Stimulated activated CD4-positive, alpha-beta T cell treated with anti-CD3 and anti-CD28 coated beads, Interleukin-12 subunit alpha, Interleukin-12 subunit beta, amount 100 ng/mL, for 4 hours (primary cell): Measurements from ENCODE around the gene DIAPH1.

Source experiments
- DNase-seq: peaks from one replicate; pipeline ENCODE4 v3.0.0-alpha.2; 2020

The DIAPH1 gene

DNA sequence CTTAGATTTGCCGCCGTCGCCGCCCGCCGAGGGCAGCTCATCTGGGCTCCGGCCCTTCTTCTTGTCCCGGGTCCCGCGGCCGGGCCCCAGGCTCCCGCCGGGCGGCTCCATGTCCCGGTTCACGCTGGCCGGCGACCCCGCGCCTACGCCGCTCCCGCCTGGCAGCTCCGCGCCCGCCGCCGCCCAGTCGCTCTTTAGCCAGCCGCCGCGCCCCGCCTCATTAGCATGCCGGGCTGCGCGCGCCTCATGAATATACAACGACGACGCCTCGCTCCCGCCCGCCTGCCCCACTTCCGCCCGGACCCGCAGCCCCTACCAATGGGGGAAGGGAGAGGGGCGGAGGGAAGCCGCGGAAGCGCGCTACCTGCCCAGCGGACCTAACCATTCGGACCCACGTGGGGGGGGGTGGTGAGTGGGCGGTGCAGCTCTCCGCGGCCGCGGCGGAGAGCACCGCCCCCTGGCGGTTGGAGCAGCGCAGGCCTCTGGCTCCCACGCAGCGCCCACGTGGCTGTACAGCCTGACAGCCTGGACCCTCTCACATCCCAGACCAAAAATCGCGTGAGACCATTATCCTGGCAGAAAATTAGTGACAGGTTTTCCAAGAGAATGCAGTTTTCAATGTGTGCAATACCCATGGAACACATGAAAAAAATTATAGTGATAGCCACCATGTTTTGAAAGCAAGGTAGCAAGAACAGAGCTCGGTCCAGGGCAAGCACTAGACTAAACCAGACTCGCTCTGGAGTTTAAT, at the start of gene DIAPH1:
DIAPH1 (minus strand) TSS at position 197 of the 751 bp plus-strand sequence; CDS start at position 111, 86 bp downstream.
- DNase-seq: peak; percentile 99

DNA sequence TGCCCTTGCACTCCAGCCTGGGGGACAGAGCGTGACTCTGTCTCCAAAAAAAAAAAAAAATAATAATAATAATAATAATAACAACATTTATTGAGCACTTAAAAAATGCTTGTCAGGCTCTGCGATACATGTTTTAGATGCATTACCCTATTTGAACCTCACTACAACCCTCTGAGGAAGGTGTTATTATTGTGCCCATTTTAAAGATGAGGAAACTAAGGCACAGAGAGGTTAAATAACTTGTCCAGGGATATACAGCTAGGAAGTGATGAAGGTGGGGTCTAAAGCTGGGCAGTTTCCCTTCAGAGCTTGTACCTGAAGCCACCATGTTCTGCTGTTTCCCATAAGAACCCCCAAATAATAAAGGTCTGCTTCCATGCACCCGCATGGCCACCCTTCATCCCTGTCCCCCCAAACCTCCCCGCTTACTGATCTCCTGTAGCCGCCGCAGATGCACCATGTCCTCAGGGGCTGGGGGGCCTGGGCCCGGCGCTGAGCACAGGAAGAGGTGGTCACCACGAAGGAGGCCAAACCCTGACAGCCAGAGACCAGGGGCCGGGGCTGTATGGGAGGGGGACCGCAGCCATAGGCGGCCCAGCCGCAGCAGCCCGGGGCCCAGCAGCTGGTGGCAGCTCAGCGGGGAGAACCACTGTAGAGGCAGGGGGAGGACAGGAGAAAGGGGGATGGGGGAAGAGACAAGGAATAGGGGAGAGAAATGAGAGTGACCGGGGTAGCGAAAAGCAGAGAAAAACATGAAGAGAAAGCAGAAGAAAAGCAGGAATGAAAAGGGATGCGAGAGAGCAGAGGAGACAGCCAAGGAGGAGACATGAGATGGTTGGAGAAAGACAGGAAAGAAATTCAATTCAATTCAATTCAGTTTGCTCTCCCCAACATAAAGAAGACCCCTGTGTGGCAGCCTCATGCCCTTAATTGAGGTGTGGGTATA, 47.5 kb upstream of the DIAPH1 start:
- DNase-seq: no peak

DNA sequence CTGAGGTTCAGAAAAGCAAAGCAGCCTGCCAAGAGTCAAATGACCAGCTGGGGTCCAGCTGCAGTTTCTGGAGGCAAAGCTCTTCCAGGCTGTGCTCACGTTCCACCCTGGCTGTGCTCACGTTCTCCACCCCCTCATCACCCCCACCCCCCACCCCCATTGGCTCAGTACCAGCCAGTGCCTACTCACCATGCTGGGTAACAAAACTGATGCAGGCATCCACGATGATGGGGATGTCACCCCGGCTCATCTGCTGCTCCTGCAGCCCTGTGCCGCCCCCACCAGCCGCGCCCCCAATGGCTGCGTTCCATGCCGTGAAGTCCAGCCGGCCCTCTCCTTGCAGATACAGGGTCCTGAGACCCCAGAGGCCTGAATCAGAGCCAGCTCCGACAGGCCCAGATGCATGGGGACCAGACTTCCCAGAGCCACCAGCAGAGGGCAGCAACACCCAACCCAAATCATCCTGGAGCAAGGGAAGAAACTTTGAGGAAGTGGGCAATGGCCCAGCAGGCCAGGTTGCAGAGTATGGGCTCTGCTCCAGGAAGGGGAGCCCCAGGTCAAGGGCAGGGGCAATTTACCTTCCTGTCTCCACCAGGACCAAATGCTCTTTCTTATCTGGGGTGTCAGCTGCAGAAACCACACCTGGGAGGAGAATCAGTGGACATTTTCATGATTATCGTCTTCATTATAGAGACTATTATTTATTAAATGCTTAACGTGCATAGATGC, 46.1 kb upstream of the DIAPH1 start:
- DNase-seq: peak; percentile 71

DNA sequence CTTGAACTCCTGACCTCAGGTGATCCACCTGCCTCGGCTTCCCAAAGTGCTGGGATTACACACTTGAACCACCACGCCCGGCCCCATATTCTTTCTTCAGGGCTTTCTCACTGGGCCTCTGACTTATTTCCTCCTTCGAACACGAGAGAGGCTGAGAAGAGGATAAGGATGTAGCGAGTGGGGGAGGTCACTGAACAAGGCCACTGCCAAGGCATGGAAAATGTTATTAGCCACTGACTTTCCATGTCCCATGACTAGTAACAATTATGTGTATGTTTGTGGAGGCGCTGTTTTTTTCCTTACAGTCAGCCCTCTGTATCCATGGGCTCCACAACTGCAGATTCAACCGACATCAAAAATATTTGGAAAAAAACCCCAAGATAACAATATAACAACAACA, 44.7 kb upstream of the DIAPH1 start:
- no peak for DNase-seq

DNA sequence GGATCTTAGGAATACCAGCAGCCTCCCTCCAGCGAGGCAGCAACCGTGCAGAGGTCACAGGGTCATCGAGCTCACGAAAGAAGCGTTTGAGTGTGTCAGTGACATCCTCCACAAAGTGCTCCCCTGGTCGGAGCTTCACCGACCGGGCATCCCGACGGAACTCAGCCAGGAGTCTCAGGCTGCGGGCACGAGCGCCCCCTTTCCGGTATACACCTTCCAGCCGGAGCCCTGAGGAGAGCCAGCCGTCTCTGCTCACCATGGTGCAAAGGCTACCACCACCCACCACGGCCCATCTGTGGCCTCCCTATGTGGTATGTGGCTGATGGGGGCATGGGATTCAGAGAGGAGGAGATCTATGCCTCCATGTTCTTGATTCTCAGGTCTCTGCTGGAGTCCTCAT, 43.2 kb upstream of the DIAPH1 start:
- DNase-seq: no peak

DNA sequence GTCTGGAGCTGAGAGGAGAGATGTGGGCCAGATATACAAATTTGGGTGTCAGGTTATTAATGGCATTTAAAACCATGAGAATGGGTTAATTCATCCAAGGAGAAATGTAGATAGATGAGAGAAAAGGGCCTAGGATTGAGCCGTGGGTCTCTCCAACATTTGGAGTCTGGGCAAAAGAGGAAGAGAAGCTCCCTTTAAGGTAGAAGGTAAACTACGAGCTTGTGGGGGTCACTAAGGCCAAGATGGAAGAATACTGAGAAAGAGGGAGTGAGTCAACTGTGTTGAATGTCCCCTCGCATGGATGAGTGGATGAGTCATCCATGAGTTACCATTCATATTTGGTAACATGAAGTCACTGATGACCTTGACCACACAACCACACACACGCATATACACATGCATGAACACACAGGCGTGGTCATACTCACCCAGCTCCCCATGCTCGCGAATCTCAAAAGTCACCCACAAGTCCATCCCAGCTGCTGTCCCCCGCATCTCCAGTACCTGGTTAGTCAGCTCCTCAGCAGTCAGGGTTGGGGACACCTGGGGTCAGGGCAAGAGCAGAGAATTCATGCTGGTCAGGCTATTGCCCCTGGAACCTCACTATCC, 39.2 kb upstream of the DIAPH1 start:
- no peak for DNase-seq

DNA sequence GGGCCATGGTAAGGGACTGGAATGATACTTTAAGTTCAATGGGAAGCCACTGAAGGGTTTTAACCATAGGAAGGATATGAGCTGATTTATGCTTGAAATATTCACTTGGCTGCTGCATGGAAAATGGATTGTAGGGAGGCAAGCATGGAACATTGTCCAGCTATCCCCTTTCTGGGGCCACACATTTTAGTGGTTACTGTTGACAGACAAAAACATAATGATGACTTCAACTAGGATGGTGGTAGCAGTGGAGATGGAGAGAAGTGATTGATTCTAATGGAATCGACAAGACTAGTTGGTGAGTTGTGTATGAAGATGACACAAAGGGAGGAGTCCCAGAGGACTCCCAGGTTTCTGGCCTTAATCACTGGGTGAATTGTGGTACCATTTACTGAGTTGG, 38.6 kb upstream of the DIAPH1 start:
- DNase-seq: no peak

DNA sequence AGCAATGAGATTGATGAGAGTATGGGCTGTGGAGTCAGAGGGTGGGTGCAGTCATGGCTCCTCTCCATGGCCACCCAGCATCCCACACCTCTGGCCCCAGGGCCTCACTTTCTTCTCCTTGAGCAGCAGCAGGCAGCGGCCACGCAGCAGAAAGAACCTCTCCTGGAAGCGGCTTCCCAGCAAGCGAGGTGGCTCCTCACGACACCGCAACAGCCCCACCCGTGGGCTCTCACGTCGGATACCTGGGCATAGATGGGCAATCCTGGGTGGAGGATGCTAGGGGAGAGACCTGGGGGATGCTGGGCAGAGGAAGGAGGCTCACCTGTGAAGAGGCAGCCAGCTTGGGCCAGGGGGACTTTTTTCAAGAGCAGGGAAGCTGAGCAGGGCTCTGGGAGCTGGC, 37.6 kb upstream of the DIAPH1 start:
- DNase-seq: no peak

DNA sequence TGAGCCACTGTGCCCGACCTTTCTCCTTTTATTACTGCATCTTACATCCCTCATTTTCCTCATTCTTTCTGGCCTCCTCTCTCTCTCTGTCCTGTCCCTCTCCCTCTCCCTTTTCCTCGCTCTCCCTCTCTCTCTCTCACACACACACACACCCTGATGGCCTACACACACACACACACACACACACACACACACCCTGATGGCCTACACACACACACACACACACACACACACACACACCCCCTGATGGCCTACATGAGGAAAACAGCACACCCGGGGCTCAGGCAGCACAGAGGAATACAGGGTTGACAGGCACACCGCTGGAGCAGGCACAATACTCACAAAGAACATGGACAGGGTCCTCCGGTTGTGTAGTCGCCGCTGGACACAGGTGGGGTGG, 36.2 kb upstream of the DIAPH1 start:
- DNase-seq: no peak

DNA sequence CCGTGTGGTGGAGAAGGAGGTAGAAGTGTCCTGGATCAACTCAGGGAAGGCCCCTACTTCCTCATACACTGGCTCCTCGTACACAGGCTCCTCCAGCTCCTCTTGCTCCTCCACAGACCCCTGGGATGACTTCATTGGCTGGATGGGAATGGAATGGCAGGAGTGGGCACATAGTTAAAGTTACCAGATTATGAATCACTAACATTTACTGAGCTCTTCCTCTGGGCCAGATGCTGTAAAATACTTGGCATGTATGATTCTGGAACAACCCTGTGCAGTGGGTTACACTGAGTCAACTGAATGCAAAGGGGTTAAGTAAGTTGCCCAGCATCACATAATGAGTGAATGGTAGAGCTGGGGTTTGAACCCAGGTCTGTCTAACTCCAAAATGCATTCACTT, 35.5 kb upstream of the DIAPH1 start:
- DNase-seq: no peak

DNA sequence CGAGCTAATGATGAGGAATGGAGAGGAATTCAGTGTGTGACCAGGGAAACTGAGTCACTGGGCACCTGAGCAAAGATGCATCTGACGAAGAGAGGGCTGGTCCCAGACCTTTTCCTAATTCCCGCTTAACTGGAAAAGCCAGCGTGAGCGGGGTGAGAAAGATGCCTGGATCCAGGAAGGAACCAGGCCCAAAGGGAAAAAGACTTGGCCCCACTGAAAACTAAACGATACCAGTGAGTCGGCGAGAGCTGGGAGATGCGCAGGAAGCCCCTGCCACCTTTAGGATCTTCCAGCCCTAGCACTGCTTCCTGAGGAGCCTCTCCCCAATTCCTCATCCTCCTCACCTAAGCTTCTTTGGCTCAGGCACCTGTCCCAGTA, 32.9 kb upstream of the DIAPH1 start:
- DNase-seq: no peak

DNA sequence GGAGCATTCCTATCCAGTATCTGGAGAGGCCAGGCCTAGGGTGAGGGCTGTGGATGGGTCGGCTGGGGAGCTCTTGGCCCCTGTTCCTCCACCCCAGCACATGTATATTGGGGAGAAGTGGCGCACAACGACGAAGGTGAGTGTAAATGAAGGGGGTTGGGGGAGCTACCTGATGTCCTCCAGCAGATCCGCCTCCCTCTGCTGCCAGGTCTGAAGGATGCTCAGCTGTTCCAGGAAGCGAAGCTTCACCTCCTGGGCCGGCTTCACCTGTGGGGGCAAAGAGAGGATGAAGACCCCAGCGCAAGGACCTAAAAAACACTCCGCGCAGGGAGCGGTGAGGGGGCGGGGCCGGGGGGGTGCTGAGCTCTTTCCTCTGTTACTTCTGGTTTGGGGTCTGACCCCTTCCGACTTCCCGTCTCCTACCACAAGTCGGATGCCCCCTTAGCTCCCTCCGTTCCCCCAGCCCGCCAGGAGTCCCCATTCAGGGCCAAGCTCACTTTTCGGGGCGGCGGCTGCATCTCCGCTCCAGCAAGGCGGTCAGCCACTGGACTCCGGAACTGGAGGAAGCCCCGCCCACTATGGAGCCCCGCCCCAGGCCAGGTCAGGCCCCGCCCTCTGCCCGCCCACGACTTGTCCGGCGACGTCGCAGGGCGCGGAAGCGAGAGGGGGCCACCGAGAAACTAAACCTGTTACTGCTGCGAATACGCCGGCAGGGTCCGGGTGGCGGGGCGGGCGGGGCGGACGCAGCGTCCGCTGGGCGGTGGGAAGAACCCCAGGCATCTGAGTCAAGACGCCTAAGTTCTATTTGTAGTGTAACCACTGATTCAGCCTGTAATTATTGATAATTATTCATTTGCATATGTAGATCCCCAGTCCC, 32.3 kb upstream of the DIAPH1 start, which contains the start of gene FCHSD1:
FCHSD1 (minus strand) TSS at position 568 of the 877 bp plus-strand sequence; CDS start at position 518, 50 bp downstream.
- DNase-seq: peak; percentile 78

DNA sequence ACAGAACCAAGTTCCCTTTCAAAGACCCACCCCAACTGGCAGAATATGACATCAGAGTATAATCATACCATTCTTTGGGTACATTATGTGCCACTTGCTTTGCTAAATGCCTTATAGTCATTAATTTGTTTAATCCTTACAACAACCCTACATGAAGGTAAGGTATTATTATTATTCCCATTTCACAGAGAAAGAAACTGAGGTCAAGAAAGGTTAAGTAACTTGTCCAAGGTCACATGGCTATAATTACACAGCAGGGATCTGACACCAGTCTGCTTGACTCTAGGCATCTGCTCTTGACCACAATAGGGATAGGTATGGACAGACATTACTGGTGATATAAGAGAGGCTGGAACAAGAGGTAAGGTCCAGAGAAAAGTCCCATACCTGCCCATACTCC, 31.2 kb upstream of the DIAPH1 start:
- no peak for DNase-seq

DNA sequence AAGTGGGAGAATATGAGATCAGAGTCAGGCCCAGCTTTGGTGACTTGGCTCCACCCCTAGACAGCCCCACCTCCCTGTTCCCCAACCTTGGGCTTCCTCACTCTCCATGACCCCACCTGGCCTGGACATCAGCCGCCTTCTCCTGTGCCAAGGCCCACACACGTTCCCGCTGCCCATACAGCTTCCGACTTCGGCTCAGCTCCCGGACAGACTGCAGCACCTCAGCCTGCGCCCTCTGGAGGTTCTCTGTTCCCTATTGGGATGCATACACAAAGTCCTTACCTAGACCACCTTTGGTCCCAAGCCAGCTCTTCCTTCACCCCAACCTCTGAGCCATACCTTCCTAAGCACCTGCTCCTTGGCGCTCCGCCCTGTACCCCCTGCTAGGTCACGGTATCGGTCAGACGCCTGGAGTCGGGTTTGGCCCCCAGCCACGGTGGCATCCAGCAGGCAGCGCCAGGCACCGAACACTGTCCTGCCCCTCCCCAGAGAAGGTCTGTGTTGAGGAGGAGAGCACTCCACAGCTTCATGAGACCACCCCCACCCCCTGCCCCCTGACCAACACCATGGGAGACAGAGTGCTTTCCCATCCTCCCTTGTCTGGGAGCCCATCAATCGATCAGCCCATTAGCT, 30.4 kb upstream of the DIAPH1 start:
- DNase-seq: no peak

DNA sequence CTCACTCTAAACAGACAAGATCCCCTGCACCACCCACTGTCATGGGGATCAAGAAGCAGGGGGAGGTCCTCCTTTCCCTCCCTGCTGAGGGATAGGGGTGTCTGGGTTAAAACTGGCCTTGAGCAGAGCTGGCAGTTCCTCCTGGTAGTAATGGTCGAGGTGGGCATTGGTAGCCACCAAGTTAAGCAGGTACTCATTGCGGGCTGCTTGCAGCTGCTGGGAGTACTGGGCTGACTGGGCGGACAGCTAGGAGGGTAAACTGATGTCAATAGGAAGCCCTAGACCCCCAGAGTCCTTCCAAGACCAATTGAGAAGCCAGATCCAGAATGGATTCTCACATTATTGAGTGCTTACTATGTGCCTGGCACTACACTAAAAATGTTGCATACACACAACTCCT, 29.1 kb upstream of the DIAPH1 start:
- DNase-seq: no peak

DNA sequence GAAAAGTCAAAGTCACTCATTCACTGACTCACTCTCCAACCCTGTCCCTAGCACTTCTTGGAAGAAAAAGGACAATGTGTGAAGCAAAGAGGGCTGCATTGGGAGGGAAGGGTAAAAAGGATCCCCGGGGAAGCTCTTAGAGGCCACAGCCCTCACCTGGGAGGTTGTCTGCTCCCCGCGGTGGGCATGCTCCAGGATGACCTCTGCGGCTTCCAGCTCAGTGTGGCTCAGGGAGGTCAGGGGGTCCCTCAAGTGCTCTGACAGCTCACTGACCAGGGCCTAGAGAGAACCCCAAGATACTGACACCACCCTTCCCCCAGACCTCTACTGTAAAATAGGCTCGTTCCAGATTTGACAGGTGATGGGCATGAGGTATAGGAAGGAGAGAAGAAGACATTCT, 28.4 kb upstream of the DIAPH1 start:
- no peak for DNase-seq

DNA sequence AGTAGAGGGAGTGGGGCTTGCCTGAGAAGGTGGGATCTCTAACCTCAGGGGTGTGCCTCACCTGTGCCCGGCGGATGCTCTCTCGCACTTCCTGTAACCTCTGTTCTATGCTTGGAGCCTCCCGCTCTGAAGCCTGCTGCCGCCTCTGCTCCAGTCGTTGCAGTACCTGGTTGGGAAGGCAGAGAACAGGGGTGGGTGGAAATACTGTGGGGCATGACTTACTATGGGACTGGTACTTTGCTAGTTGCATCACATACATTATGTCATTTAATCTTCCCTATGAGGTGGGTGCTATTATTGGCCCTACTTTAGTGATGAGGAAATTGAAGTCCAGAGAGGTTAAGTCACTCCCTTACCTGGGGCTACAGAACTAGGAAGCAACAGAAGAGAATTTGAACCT, 27.2 kb upstream of the DIAPH1 start:
- no peak for DNase-seq

DNA sequence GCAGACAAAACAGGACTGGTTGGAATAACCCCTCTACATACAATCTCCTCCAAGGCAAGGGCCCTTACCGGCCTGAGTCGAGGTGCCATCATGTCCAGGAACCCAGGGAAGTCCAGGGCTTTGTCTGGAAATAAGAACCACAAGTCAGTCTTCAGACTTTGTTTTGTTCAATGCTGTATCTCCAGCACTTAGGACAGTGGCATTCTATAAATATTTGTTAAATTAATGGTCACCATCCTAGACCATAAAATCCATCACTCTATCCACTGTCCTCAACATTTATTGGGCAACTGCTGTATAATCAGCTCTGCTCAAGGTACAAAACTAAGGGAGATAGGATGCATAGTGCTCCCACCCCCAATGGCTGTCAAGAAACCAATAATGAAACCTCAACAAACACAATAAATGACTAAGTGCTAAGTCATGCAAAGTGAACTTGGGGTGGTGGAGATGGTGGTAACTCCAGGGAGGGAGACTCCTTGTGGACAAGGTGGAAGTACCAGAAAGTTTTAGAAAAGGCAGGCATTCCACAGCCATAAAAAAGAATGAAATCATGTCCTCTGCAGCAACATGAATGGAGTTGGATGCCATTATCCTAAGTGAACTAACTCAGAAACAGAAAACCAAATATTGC, 23.0 kb upstream of the DIAPH1 start:
- no peak for DNase-seq

DNA sequence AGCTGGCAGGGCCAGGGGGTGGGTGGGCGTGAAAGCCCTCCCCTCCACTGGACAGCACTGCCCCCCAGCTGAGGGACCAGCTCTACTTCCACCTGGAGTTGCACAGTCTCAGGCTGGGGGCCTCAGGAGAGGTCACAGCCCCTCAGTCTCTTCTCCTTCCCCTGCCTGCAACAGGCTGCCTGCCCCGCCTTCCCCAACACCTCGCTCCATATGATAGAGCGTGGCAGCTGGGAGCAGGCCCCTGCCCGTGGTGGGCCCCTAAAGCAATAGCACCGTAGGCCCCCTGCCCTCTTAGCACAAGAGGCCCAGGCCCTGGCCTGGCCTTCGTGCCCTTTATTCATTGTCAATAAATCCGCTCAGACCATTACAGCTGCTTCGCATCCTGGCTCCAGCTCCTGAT, 21.9 kb upstream of the DIAPH1 start:
- DNase-seq: no peak

DNA sequence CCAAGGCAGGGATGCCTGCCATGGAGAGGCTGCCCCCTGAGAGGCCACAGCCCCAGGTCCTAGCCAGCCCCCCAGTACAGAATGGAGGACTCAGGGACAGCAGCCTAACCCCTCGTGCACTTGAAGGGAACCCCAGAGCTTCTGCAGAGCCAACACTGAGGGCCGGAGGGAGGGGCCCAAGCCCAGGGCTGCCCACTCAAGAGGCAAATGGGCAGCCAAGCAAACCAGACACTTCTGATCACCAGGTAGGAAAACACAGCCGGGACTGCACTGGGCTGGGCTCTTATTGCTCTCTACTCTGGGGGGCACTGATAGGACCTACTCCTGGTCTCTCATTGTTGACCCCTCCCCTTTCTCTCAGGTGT, 21.2 kb upstream of the DIAPH1 start:
- no peak for DNase-seq
